C4-2B (cell line): ENCODE data around the gene DKK3.

ENCODE experiments used
- CTCF ChIP-seq: fragments of 450-650 bp; conservative IDR thresholded peaks from 2 replicates; pipeline ENCODE4 v1.5.1; 2017; ENCODE audit warnings: mild to moderate bottlenecking
- ZFX ChIP-seq: fragments of 450-650 bp; IDR thresholded peaks from 2 replicates; pipeline ENCODE4 v1.6.1; 2017

- TF ChIP-seq CTCF: no peak
- TF ChIP-seq ZFX: no peak
These were observed 64.0 kb downstream of the DKK3 start for GRCh38 chr11:11944444-11944843.
